NT2/D1 (cell line): ENCODE data around the gene SQOR.

ENCODE experiments used
- SUZ12 ChIP-seq: IDR thresholded peaks from 2 replicates; pipeline ENCODE4 v1.6.1; 2011; ENCODE audit not compliant: insufficient read length, insufficient read depth; ENCODE audit errors: extremely low read depth
- YY1 ChIP-seq: IDR thresholded peaks from 2 replicates; pipeline ENCODE4 v1.6.1; 2011; ENCODE audit not compliant: insufficient read length, insufficient read depth
- ZNF274 ChIP-seq: IDR thresholded peaks from 2 replicates; pipeline ENCODE4 v1.6.1; 2011; ENCODE audit warnings: mild to moderate bottlenecking, low read depth, low read length

- no peak for TF ChIP-seq ZNF274
- no peak for TF ChIP-seq SUZ12
- TF ChIP-seq YY1 = no peak
Measured at GRCh38 chr15:45641999-45642932, 7.4 kb downstream of the SQOR start.
